Amniotic epithelial cell (primary cell): ENCODE data around the gene RNF145.

Source experiments
- DNase-seq: peaks from one replicate; pipeline ENCODE4 v3.0.0-alpha.2; 2010; ENCODE audit warnings: low read depth

RNF145 gene

GRCh38 chr5:159217236-159217635 lies 7.9 kb upstream of the RNF145 start:
- no peak for DNase-seq

DNA sequence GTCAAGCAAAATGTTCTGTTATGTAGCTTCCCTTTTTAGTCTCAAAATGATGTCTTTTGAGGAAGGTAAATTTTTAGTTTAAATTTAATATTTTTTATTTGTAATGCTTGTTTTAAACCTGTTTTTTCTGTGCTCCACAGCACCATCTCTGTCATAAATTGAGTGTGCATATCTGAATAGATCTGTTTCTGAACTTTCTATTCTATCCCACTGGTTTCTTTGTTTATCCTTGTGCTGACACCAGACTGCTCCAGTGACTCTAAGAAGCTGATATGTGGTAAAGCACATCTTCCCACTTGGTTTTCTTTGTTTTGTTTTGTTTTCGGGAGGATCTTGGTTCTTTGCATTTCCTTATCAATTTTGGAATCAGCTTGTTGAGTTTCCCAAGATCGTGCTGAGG lies 7.1 kb upstream of the RNF145 start:
- no peak for DNase-seq

DNA sequence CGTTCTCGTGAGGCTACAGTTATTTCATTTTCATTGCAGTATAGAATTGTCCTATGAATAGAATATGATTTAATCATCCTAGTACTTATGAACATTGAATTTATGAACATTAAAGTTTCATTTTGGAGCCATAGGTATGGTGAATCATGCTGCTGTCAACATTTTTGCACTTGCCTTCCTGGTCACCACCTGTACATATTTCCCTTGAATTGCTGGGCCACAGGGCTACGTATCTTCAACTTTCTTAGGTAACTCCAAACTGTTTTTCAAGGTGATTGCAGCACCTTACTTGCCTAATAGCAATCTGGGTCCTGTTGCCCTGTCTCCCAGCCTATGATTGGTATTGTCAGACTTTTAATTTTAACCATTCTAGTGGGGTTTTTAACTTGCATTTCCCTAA lies 6.5 kb upstream of the RNF145 start:
- DNase-seq, result no peak

DNA sequence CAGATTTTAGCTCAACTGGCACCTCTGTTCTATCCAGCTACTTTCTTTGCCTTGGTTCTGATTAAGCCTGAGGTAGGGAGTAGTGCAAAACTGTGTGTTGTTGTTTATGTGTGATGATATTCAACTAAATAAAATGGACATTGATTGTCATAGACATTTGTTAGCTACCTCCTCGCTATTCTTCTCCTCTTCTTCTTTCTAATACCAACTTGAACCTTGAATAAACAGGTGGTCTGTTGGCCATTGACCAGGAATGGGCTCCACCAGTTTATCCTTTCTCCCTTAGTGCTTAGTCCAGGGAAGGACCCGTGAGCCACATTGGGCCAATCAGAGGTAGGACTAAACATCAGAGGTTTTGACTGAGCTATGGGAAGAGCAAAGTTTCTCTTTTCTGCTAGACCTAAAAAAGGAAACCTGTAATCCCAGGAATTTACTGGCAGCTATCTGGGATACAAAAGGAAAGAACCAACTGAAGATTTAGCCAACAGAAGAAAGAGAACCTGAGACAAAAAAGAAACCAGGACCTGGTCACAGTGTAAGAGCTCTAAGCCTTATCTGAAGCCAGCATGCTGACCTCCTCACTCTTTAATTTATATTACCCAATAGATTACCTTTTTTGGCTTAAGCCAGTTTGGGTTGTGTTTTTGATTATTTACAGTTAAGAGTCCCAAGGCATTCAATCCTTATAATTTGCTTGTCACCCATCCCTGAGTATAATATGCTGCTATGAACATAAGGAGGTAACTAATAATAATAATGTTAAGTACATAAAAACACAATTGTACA lies 5.3 kb upstream of the RNF145 start:
- DNase-seq, result no peak

DNA sequence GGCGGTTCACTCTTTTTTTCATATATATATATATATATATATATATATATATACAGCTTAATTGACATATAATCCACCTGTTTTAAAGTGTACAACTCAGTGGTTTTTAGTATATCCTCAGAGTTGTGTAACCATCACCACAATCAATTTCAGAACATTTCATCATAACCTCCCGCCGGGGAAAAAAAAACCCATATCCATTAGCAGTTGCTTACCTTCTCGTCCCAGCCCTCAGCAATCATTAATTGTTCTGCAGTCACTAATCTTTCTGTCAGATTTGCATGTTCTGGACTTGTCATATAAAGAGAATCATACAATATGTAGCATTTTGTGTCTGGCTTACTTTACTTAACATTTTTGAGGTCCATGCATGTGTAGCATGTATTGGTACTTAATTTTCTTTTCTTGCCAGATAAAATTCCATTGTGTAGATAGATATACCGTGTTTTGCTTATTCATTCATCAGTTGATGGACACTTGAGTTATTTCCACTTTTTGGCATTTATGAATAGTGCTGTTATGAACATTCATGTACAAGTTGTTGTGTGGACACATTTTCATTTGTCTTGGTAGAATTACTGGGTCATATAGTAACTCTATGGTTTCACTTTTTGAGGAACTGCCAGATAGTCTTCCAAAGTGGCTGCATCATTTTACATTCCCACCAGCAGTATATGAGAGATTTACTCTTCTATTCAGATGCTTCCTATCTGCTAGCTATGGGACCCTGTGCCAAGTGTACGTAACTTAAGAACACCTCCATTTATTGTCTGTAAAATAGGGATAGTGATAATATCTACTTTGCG lies 3.5 kb upstream of the RNF145 start:
- no peak for DNase-seq

DNA sequence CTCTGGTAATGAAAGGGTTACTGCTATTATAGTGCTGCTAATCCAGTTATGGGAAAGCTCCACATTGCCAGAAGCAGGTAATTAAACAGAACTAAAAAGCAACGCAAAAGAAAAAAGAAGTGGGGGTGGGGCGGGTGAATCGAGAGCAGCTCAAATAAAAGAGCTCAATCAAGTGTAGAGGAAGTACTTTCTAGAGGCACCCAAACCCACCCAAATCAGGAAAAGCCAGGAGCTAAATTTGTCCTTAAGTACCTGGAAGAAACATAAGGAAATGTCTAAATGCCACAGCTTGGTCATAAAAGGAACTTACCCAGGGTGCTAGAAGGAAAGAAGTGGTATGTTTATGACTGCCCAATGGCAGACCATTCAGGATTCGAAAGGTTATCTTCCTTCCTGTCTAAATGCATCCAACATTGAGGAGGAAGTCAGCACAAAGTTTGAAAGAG lies 2.4 kb upstream of the RNF145 start:
- DNase-seq, result no peak

GRCh38 chr5:159210846-159211245 lies 1.5 kb upstream of the RNF145 start:
- peak; percentile 52 for DNase-seq

DNA sequence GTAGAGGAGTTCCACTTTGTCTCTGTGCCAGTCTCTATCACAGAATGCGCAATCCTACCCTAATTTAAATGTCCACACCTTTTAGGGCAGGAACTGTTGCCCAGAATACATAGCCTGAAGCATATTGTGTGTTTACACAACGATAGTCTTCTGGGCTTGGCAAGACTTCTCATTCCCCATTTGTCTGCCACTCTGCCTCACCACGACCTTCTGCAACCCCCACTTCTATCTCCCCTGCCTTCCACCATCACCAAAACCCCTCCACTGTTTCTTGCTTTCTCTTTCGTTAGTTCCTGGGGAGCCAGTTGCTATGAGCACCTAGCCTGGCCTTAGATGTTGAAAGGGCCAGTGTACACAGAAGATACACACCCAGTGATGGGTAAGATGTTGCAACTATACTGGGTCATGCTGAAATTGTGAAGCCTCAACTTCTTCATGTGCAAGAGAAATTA lies 883 bp upstream of the RNF145 start:
- DNase-seq, result peak; percentile 49

DNA sequence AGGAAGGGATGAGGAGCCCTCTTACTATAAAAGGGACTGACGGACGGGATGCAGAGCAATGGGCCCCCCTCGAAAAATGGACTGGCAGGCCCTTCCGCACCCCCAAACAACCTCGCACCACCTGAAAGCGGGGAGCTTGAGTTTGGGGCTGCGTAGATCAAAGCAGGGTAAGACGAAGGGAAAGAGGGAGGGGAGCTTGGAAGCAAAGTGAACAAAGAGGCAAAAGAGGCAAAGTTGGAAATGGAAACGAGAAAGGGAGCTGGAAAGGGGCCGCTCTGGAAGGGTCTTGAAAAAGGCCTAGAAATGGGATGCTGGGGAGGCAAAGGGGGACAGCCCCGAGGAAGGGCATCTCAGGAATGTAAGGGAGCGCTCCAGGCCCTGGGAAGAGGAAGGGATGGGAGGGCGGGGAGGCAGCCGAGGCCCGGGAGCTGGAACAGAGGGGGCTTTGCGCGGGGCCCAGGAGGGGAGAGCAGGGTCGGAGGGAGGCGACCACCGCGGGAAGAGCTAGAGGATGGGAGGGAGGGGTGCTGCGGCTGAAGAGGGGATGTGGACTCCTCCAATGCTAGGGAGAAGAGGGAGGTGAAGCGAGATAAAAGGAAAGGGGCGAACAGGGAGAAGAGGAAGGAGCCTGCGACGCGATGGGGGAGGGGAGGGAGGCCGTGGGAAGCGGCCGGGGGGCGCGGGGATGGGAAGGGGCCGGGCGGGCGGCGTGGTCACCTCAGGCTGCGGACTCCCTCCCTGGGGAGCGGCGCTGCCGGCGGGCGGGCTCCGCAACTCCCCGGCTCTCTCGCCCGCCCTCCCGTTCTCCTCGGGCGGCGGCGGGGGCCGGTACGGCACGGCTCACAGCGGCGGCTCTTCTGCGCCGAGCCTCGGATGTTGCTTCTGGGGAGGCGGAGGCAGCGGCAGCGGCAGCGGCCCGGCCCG lies 577 bp downstream of the RNF145 start:
- DNase-seq, result peak; percentile 24

GRCh38 chr5:159207686-159208513 lies 1.5 kb downstream of the RNF145 start:
- peak; percentile 84 for DNase-seq

DNA sequence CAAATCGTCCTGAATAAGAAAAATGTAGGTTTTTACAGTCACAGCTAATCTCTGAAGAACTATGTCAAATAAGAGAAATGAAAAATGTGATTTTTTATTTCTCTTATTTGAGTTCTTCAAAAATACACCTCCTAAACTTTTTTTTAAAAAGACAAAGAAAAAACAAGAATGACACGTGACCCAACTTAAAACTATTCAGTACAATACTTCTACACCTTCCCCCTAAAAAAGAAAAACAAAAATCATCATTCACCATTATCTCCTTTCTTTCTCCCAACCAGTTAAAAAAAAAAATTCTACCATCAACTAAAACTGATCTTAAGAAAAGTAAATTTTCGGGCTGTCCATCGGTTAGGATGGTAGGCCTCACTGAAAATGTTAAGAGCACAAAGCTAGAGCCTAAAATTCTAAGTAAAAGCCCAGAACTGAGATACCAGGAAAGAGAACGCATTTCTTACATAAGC lies 2.1 kb downstream of the RNF145 start:
- DNase-seq, result no peak

GRCh38 chr5:159206818-159207217 lies 2.5 kb downstream of the RNF145 start:
- no peak for DNase-seq

- DNase-seq, result no peak
These were observed 3.0 kb downstream of the RNF145 start for GRCh38 chr5:159206368-159206767.

GRCh38 chr5:159203351-159203750 lies 6.0 kb downstream of the RNF145 start:
- DNase-seq, result no peak

DNA sequence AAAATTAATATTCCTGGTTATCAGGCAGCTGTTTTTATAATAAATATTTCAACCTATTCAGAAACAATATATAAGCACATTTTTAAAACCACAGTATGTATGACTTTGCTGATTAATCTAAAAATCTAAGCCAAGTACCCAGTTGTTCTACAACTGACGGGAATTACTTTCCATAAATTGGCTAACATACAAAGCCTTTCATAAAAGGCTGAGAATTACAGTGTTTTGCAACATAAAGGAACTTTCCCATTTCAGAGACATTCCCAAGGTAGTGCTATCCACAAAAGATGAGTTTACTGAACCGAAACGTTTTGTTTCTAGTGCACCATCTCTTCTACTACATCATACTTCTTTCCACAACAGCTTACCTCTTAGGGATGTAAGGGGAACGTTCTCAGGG lies 7.2 kb downstream of the RNF145 start:
- peak; percentile 50 for DNase-seq

- no peak for DNase-seq
These were observed 9.6 kb downstream of the RNF145 start for GRCh38 chr5:159199780-159200179.

- no peak for DNase-seq
These were observed 10.1 kb downstream of the RNF145 start for GRCh38 chr5:159199225-159199624.

GRCh38 chr5:159198063-159199036 lies 11.0 kb downstream of the RNF145 start:
- no peak for DNase-seq

- DNase-seq, result no peak
These were observed 13.6 kb downstream of the RNF145 start for GRCh38 chr5:159195775-159196174.

GRCh38 chr5:159190170-159190569 lies 19.2 kb downstream of the RNF145 start:
- DNase-seq, result no peak
